ENCODE data around the gene NAPEPLD.
"Not testable (repeated sequence)": the region's sequence is repeated elsewhere in the genome, so short reads cannot be mapped to it uniquely, and the experiment has no call there.

Gene NAPEPLD

DNA sequence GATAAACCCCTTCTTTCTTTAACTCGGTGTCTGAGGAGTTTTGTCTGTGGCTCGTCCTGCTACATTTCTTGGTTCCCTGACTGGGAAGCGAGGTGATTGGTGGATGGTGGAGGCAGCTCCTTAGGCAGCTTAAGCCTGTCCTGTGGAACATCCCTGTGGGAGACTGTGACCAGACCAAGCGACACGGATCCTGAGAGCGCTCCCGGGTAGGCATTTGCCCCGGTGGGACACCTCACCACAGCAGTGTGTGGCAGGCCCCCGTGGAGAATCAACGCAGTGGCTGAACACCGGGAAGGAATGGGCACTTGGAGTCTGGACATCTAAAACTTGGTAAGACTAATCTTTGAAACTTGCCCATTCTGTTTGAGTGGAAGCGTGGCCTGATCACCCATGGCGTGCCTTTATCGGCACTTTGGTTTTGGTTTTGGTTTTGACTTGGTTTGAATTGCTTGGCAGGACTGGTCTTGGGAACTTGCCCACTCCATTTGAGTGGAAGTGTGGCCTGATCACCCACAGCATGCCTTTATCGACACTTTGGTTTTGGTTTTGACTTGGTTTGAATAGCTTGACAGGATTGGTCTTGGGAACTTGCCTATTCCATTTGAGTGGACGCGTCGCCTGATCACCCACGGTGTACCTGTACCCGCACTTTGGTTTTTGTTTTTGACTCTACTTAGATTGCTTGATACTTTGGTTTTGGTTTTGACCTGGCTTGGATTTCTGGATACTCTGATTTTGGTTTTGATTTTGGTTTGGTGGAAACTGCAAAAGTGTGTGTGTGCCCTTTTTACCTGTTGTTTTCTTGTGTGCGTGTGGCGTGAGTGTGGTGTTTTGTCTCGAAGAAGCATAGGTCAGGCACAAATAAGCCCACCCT is 4.1 kb upstream of the NAPEPLD start:
- not testable (repeated sequence) for H3K23ac ChIP-seq (ENCODE audit: low read depth, low read length, poor library complexity); H2BK12ac ChIP-seq (ENCODE audit: low read length); H4K91ac ChIP-seq (ENCODE audit: low read depth, low read length, poor library complexity); H4K8ac ChIP-seq (ENCODE audit: low read depth, low read length); H3K4me3 ChIP-seq (ENCODE audit: low read length in 2 of 2); H3K9ac ChIP-seq (ENCODE audit: low read depth, low read length, poor library complexity); H2AFZ ChIP-seq (ENCODE audit: low read length); H3K14ac ChIP-seq (ENCODE audit: low read length); H2BK5ac ChIP-seq (ENCODE audit: low read length); H3K27ac ChIP-seq (replicated peaks; ENCODE audit: low read length); H3K18ac ChIP-seq (ENCODE audit: low read length); H3K27me3 ChIP-seq (ENCODE audit: control insufficient read depth in 3 of 3, insufficient read depth in 3 of 3, low read depth in 1 of 3, low read length in 3 of 3); DNase-seq (ENCODE audit: low spot score); H3K4me1 ChIP-seq (ENCODE audit: control insufficient read depth in 2 of 2, insufficient read depth in 1 of 2, low read depth in 1 of 2, low read length in 2 of 2); H3K4me2 ChIP-seq (ENCODE audit: insufficient read depth, low read length, poor library complexity, severe bottlenecking); H3K9me3 ChIP-seq (replicated peaks in 1 of 2; ENCODE audit: control insufficient read depth in 2 of 2, insufficient read depth in 1 of 2, low read depth in 1 of 2, low read length in 2 of 2); H2BK15ac ChIP-seq (ENCODE audit: low read length); H2BK120ac ChIP-seq (ENCODE audit: low read depth, low read length); H3K4ac ChIP-seq (ENCODE audit: low read length); H2AK5ac ChIP-seq (ENCODE audit: low read depth, low read length); H3K79me1 ChIP-seq (ENCODE audit: low read depth, low read length); H3K36me3 ChIP-seq (replicated peaks in 1 of 2; ENCODE audit: control insufficient read depth in 2 of 2, insufficient read depth in 2 of 2, low read length in 2 of 2)
- WGBS, 2 donors (ENCODE audit: extremely low coverage in 2 of 2, insufficient read length in 2 of 2, insufficient replicate concordance in 1 of 2): no CpG with 5 or more reads among the region's 23 CpGs

DNA sequence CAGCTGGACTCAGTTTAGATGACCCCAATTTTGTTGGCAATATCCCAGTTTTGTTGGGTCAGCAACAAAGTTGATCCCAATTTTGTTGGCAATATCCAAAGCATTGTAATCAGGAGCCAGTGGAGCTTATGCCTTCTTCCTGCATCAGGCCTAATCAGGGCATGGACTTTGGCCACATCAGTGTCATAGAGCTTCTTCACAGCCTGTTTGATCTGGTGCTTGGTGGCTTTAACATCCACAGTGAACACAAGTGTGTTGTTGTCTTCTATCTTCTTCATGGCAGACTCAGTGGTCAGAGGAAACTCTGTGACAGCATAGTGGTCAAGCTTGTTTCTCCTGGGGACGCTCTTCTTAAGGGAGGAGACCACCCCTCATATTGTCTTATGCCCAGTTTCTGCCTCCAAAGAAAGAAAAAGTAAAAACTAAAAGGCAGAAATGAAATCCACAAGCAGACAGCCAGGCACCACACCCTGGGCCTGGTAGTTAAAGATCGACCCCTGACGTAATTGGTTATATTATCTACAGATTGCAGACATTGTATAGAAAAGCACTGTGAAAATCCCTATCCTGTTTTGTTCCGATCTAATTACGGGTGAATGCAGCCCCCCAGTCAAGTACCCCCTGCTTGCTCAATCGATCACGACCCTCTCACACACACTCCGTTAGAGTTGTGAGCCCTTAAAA is 3.2 kb upstream of the NAPEPLD start:
- H3K27me3 ChIP-seq (ENCODE audit: control insufficient read depth in 3 of 3, insufficient read depth in 3 of 3, low read depth in 1 of 3, low read length in 3 of 3); H2BK120ac ChIP-seq (ENCODE audit: low read depth, low read length); H2AK5ac ChIP-seq (ENCODE audit: low read depth, low read length); H3K18ac ChIP-seq (ENCODE audit: low read length); H3K23ac ChIP-seq (ENCODE audit: low read depth, low read length, poor library complexity); H3K4me3 ChIP-seq (ENCODE audit: low read length in 2 of 2); H2BK5ac ChIP-seq (ENCODE audit: low read length); H3K9ac ChIP-seq (ENCODE audit: low read depth, low read length, poor library complexity); H4K8ac ChIP-seq (ENCODE audit: low read depth, low read length); H3K36me3 ChIP-seq (replicated peaks in 1 of 2; ENCODE audit: control insufficient read depth in 2 of 2, insufficient read depth in 2 of 2, low read length in 2 of 2); H2AFZ ChIP-seq (ENCODE audit: low read length); H3K9me3 ChIP-seq (replicated peaks in 1 of 2; ENCODE audit: control insufficient read depth in 2 of 2, insufficient read depth in 1 of 2, low read depth in 1 of 2, low read length in 2 of 2); H3K27ac ChIP-seq (replicated peaks; ENCODE audit: low read length); H4K91ac ChIP-seq (ENCODE audit: low read depth, low read length, poor library complexity); H2BK15ac ChIP-seq (ENCODE audit: low read length); H3K4me1 ChIP-seq (ENCODE audit: control insufficient read depth in 2 of 2, insufficient read depth in 1 of 2, low read depth in 1 of 2, low read length in 2 of 2); H3K4ac ChIP-seq (ENCODE audit: low read length); DNase-seq (ENCODE audit: low spot score); H2BK12ac ChIP-seq (ENCODE audit: low read length); H3K14ac ChIP-seq (ENCODE audit: low read length); H3K79me1 ChIP-seq (ENCODE audit: low read depth, low read length); H3K4me2 ChIP-seq (ENCODE audit: insufficient read depth, low read length, poor library complexity, severe bottlenecking): not testable (repeated sequence)
- no CpG with 5 or more reads among the region's 8 CpGs for WGBS, 2 donors (ENCODE audit: extremely low coverage in 2 of 2, insufficient read length in 2 of 2, insufficient replicate concordance in 1 of 2)

DNA sequence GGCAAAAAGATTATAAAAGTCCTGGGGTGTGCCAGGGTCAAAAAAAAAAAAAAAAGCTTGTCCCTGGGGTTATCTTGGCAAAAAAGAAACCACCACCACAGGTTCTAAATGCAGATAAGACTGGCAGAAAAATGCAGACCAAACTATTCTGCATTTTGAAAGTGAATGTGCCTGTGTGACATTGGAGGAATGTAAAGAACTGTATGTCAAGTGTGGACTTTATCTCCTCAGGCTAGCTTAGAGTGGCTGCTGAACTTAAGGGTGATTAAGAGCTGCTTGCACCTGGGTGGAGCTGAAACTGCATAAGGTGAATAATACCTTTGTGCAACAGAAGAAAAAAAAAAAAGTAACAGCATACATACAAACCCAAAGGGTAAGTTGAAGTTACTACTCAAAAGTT is 1.3 kb upstream of the NAPEPLD start:
- Histone ChIP-seq H3K27ac (replicated peaks; ENCODE audit: low read length) (no peak overlapping the region), H2BK5ac (ENCODE audit: low read length) (no peak overlapping the region), H2BK12ac (ENCODE audit: low read length) (peak overlapping the region; percentile 73), H2AFZ (ENCODE audit: low read length) (peak overlapping the region; percentile 96), H3K4me2 (ENCODE audit: insufficient read depth, low read length, poor library complexity, severe bottlenecking) (no peak overlapping the region), H2AK5ac (ENCODE audit: low read depth, low read length) (no peak overlapping the region), H3K9me3 (replicated peaks in 1 of 2; ENCODE audit: control insufficient read depth in 2 of 2, insufficient read depth in 1 of 2, low read depth in 1 of 2, low read length in 2 of 2) (no peaks in the 10 kb centered on the region), H3K4ac (ENCODE audit: low read length) (no peak overlapping the region), H3K23ac (ENCODE audit: low read depth, low read length, poor library complexity) (no peak overlapping the region), H2BK120ac (ENCODE audit: low read depth, low read length) (no peak overlapping the region), H3K18ac (ENCODE audit: low read length) (no peak overlapping the region), H3K36me3 (replicated peaks in 1 of 2; ENCODE audit: control insufficient read depth in 2 of 2, insufficient read depth in 2 of 2, low read length in 2 of 2) (no peaks in the 10 kb centered on the region), H3K14ac (ENCODE audit: low read length) (no peak overlapping the region), H3K4me3 (ENCODE audit: low read length in 2 of 2) (no peak overlapping the region), H2BK15ac (ENCODE audit: low read length) (no peak overlapping the region), H3K79me1 (ENCODE audit: low read depth, low read length) (no peaks in the 10 kb centered on the region), H4K91ac (ENCODE audit: low read depth, low read length, poor library complexity) (no peak overlapping the region), H4K8ac (ENCODE audit: low read depth, low read length) (no peak overlapping the region), H3K9ac (ENCODE audit: low read depth, low read length, poor library complexity) (no peak overlapping the region), H3K4me1 (ENCODE audit: control insufficient read depth in 2 of 2, insufficient read depth in 1 of 2, low read depth in 1 of 2, low read length in 2 of 2) (peaks cover 4 to 7% of the 10 kb centered on the region in 2 donors), H3K27me3 (ENCODE audit: control insufficient read depth in 3 of 3, insufficient read depth in 3 of 3, low read depth in 1 of 3, low read length in 3 of 3) (no peaks in the 10 kb centered on the region)
- no peak for DNase-seq (ENCODE audit: low spot score)

DNA sequence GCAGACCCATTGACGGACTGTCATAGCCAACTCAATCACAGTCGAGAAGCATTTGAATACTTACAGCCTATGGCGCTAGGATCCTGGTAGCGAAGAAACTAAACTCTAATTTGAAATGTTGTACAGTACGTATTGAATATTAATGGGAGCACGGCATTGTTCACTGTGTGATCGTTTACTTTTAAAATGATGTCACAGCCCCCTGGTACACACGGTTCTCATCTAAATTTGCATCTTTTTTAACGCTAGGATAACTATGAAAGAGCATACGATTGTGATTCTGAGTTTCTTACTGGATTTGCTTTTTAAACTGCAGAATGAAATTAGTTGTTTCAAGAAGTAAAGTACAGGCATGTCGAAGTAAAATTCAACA is 895 bp upstream of the NAPEPLD start:
- peak overlapping the region; percentile 39 for H2BK15ac ChIP-seq (ENCODE audit: low read length)
- H3K9ac ChIP-seq (ENCODE audit: low read depth, low read length, poor library complexity): no peak overlapping the region
- no peak overlapping the region for H3K4me2 ChIP-seq (ENCODE audit: insufficient read depth, low read length, poor library complexity, severe bottlenecking)
- H3K18ac ChIP-seq (ENCODE audit: low read length): peak overlapping the region; percentile 99
- H3K79me1 ChIP-seq (ENCODE audit: low read depth, low read length): no peaks in the 10 kb centered on the region
- H2BK120ac ChIP-seq (ENCODE audit: low read depth, low read length): no peak overlapping the region
- H3K27me3 ChIP-seq (ENCODE audit: control insufficient read depth in 3 of 3, insufficient read depth in 3 of 3, low read depth in 1 of 3, low read length in 3 of 3): no peaks in the 10 kb centered on the region
- no peak overlapping the region for H2AK5ac ChIP-seq (ENCODE audit: low read depth, low read length)
- peak overlapping the region; percentile 96 for H2AFZ ChIP-seq (ENCODE audit: low read length)
- no CpG with 5 or more reads among the region's 11 CpGs for WGBS, 2 donors (ENCODE audit: extremely low coverage in 2 of 2, insufficient read length in 2 of 2, insufficient replicate concordance in 1 of 2)
- no peak overlapping the region for H4K91ac ChIP-seq (ENCODE audit: low read depth, low read length, poor library complexity)
- no peak overlapping the region for H3K27ac ChIP-seq (replicated peaks; ENCODE audit: low read length)
- H3K14ac ChIP-seq (ENCODE audit: low read length): no peak overlapping the region
- H2BK12ac ChIP-seq (ENCODE audit: low read length): no peak overlapping the region
- H3K4me3 ChIP-seq (ENCODE audit: low read length in 2 of 2): peak overlapping the region in 1 of 2 donors; percentile 59
- no peak overlapping the region for H3K4ac ChIP-seq (ENCODE audit: low read length)
- no peak overlapping the region for H3K23ac ChIP-seq (ENCODE audit: low read depth, low read length, poor library complexity)
- DNase-seq (ENCODE audit: low spot score): no peak
- H3K4me1 ChIP-seq (ENCODE audit: control insufficient read depth in 2 of 2, insufficient read depth in 1 of 2, low read depth in 1 of 2, low read length in 2 of 2): peaks cover 4 to 7% of the 10 kb centered on the region in 2 donors
- H4K8ac ChIP-seq (ENCODE audit: low read depth, low read length): no peak overlapping the region
- peak overlapping the region; percentile 76 for H2BK5ac ChIP-seq (ENCODE audit: low read length)
- H3K36me3 ChIP-seq (replicated peaks in 1 of 2; ENCODE audit: control insufficient read depth in 2 of 2, insufficient read depth in 2 of 2, low read length in 2 of 2): no peaks in the 10 kb centered on the region
- H3K9me3 ChIP-seq (replicated peaks in 1 of 2; ENCODE audit: control insufficient read depth in 2 of 2, insufficient read depth in 1 of 2, low read depth in 1 of 2, low read length in 2 of 2): no peaks in the 10 kb centered on the region
